ENCODE data around the gene ANKRD33B. TPM values are rescaled to one million over a fixed set of nuclear protein-coding genes. Genes with fewer than 3 reads are reported as not detected.

ANKRD33B gene
- total RNA-seq, 1 experiment from 2014 or later = 6.9 TPM

GRCh38 chr5:10682801-10683525 is 119.1 kb downstream of the ANKRD33B start:
- H3K36me3 Mint-ChIP-seq (ENCODE audit: insufficient read depth in 1 of 3, low read depth in 3 of 3) = peaks cover 19 to 46% (median 27%) of the 10 kb centered on the region in 3 experiments

More at GRCh38 chr5:10682801-10683525, 119.1 kb downstream of the ANKRD33B start:
- Histone ChIP-seq H2AFZ (ENCODE audit: low read length) (no peak overlapping the region), H2BK12ac (ENCODE audit: insufficient read length, low read depth, low read length) (no peak overlapping the region), H3K79me2 (ENCODE audit: insufficient read depth, low read length) (no peaks in the 10 kb centered on the region), H3K56ac (ENCODE audit: insufficient read length, low read depth, low read length) (no peak overlapping the region), H3K79me1 (ENCODE audit: insufficient read depth, low read depth, low read length, poor library complexity, severe bottlenecking) (no peaks in the 10 kb centered on the region), H3K14ac (ENCODE audit: insufficient read depth, low read length) (no peak overlapping the region), H4K8ac (replicated peaks; ENCODE audit: insufficient read length, low read depth, low read length) (no peak overlapping the region), H4K91ac (ENCODE audit: insufficient read length, low read depth, low read length) (no peak overlapping the region), H2BK5ac (ENCODE audit: insufficient read length, low read length) (no peak overlapping the region), H2BK120ac (ENCODE audit: low read depth, low read length, poor library complexity, severe bottlenecking) (no peak overlapping the region), H3K4me1 (ENCODE audit: insufficient read depth, low read length) (peaks cover 4% of the 10 kb centered on the region; the same call in 1 of the 2 replicates), H3K23ac (ENCODE audit: insufficient read length, low read depth, low read length) (no peak overlapping the region), H3K4me2 (ENCODE audit: insufficient read depth, insufficient read length, low read length) (no peak overlapping the region), H3K9me3 (ENCODE audit: control insufficient read depth, low read depth, low read length) (no peaks in the 10 kb centered on the region), H3K4ac (ENCODE audit: low read depth, low read length) (no peak overlapping the region), H3K18ac (ENCODE audit: insufficient read length, low read depth, low read length) (no peak overlapping the region), H2BK15ac (ENCODE audit: low read depth, low read length) (no peak overlapping the region), H2AK5ac (ENCODE audit: insufficient read length, low read length) (no peak overlapping the region), H3K9ac (ENCODE audit: extremely low read depth, insufficient read length, low read length) (no peak overlapping the region), H3K27me3 (ENCODE audit: insufficient read depth, low read length) (no peaks in the 10 kb centered on the region), H2BK20ac (ENCODE audit: low read depth, low read length, poor library complexity, severe bottlenecking) (no peak overlapping the region), H3T11ph (ENCODE audit: low read length) (no peak overlapping the region), H4K5ac (ENCODE audit: insufficient read length, low read depth, low read length) (no peak overlapping the region), H3K23me2 (ENCODE audit: insufficient read length, low read depth, low read length, poor library complexity, severe bottlenecking) (no peaks in the 10 kb centered on the region), H4K20me1 (ENCODE audit: control insufficient read depth, insufficient read depth, insufficient read length) (no peaks in the 10 kb centered on the region), H3K27ac (ENCODE audit: insufficient read length, low read depth, low read length) (no peak overlapping the region)
- Mint-ChIP-seq H3K27me3 (ENCODE audit: low read depth) (no peaks in the 10 kb centered on the region), H3K4me1 (peaks cover 17 to 19% of the 10 kb centered on the region in 2 experiments), H3K4me3 (no peak overlapping the region), H3K27ac (peak overlapping the region in 2 of 3 experiments; percentile 1 to 34; a peak in 1 of 7 replicates), H3K9me3 (peaks cover 12 to 16% of the 10 kb centered on the region in 2 experiments; a peak in 4 of 5 replicates)
- DNase-seq = no peak
- WGBS (ENCODE audit: extremely low coverage, insufficient read length, low lambda C conversion rate) = no CpG with 5 or more reads among the region's 16 CpGs
- TF ChIP-seq CTCF (conservative IDR thresholded peaks at IDR 0.05) = no peak
